Measurements from ENCODE around the gene TIFAB. TPM values are rescaled to one million over a fixed set of nuclear protein-coding genes. Genes with fewer than 3 reads are reported as not detected.

TIFAB gene
- total RNA-seq, 4 donors from 2014 or later, result not detected

DNA sequence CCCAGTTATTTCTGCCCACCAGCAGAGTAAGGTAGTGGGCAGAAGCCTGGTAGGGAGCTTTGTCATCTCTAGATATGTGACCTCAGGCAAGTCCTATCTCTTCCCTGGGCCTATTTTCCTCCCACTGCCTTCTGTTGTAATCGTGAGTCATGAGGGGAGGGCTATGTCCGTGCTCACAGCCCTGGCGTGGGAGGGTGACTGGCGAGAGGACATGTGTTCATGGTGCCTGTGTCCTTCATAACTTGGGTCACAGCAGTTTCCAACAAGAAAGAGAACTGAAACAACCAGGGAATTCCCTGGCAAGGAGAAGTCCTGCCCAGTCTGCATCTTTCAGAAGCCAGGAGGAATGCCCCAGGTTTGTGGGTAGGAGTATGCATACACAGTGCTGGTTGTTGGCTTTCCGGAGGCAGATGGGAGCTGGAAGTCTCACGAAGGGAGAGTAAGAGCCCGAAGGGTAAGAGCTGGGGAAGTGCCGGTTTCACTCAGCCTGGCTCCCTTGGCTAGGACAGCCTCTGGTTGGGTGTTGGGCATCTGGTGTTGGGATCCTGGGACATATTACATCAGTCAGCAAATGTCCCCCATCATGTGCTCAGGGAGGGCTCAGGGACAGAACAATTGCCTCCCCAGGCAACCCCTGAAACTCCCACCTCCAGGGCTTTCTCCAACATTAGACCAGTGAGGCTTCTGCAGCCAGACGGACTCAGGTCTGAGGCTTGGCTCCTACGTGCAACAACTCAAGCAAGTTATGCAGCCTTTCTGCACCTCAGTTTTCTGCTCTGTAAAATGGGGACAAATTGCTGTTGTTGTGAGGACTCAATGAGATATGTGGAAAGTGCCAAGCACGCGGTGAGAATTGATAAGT lies 4.3 kb upstream of the TIFAB start:
- no peak for TF ChIP-seq POLR2A (IDR thresholded peaks at IDR 0.05)
- TF ChIP-seq, protein P1, sequence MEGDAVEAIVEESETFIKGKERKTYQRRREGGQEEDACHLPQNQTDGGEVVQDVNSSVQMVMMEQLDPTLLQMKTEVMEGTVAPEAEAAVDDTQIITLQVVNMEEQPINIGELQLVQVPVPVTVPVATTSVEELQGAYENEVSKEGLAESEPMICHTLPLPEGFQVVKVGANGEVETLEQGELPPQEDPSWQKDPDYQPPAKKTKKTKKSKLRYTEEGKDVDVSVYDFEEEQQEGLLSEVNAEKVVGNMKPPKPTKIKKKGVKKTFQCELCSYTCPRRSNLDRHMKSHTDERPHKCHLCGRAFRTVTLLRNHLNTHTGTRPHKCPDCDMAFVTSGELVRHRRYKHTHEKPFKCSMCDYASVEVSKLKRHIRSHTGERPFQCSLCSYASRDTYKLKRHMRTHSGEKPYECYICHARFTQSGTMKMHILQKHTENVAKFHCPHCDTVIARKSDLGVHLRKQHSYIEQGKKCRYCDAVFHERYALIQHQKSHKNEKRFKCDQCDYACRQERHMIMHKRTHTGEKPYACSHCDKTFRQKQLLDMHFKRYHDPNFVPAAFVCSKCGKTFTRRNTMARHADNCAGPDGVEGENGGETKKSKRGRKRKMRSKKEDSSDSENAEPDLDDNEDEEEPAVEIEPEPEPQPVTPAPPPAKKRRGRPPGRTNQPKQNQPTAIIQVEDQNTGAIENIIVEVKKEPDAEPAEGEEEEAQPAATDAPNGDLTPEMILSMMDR (IDR thresholded peaks at IDR 0.05), result no peak
- Histone ChIP-seq H3K27ac (no peak overlapping the region), H3K27me3 (no peaks in the 10 kb centered on the region), H3K9me3 (no peaks in the 10 kb centered on the region), H3K4me1 (peaks cover 0 to 6% of the 10 kb centered on the region in 2 donors), H3K36me3 (no peaks in the 10 kb centered on the region), H3K4me3 (replicated peaks in 1 of 3) (no peak overlapping the region)
- 78 to 87% methylated on average over 12 of the region's 12 CpGs for WGBS, 2 donors
- intact Hi-C loops (cut with DNase I), result no loop called here
- peak in 1 of 2 donors; percentile 15 for DNase-seq

DNA sequence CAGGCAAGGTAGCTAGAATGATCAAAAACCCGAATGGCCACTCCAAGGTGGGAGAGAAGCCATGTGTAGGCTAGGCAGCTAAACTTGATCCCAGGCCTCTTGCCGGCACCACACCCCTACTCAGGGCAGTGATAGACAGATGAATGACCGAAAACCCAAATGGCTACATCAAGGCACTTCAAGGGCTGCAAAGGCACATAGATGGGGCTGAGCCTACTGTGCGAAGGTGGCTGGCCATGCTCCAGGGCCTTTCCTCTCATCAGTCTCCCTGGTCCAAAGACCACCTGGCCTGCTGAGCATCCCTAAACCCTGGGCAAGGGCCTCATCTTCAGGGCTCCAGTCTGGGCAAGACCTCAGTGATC lies 3.7 kb upstream of the TIFAB start:
- peaks cover 0 to 6% of the 10 kb centered on the region in 2 donors for H3K4me1 ChIP-seq
- no peak for DNase-seq
- TF ChIP-seq POLR2A (IDR thresholded peaks at IDR 0.05), result no peak
- TF ChIP-seq, protein P1 (IDR thresholded peaks at IDR 0.05), result no peak
- H3K36me3 ChIP-seq, result no peaks in the 10 kb centered on the region
- intact Hi-C loops (cut with DNase I), result no loop called here
- H3K4me3 ChIP-seq (replicated peaks in 1 of 3), result no peak overlapping the region
- WGBS, 2 donors, result 90 to 93% methylated on average over 4 of the region's 4 CpGs
- H3K9me3 ChIP-seq, result no peaks in the 10 kb centered on the region
- H3K27ac ChIP-seq, result no peak overlapping the region
- no peaks in the 10 kb centered on the region for H3K27me3 ChIP-seq

DNA sequence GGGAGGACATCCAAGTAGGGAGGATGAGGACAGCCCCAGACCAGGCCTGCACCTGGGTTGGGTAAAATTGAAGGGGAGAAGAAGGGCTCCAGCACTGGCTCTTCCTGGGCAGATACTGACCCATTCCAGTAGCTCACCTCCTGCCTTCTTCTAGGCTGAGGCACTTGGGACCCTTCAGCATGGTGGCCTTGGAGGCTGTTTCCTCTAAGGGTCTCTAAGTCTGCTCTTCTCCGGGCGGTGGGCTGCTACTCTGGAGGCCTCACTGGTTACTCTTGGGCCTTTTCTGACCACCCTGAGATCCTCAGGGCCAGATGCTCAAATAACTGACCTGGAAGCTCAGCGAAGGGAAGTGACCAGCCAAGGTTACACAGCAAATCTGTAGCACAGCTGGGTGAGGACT lies 2.8 kb upstream of the TIFAB start:
- Histone ChIP-seq H3K27me3 (no peaks in the 10 kb centered on the region), H3K36me3 (no peaks in the 10 kb centered on the region), H3K4me1 (peaks cover 0 to 6% of the 10 kb centered on the region in 2 donors), H3K9me3 (no peaks in the 10 kb centered on the region), H3K27ac (no peak overlapping the region), H3K4me3 (replicated peaks in 1 of 3) (no peak overlapping the region)
- whole genome bisulfite sequencing, 2 donors, result 92 to 100% methylated on average over 2 to 3 of the region's 3 CpGs
- no peak for DNase-seq
- no peak for TF ChIP-seq POLR2A (IDR thresholded peaks at IDR 0.05)
- TF ChIP-seq, protein P1 (IDR thresholded peaks at IDR 0.05), result no peak
- intact Hi-C loops (cut with DNase I), result no loop called here

GRCh38 chr5:135453613-135454012 lies 1.5 kb upstream of the TIFAB start:
- Histone ChIP-seq H3K27me3 (no peaks in the 10 kb centered on the region), H3K36me3 (no peaks in the 10 kb centered on the region), H3K9me3 (no peaks in the 10 kb centered on the region), H3K27ac (no peak overlapping the region), H3K4me3 (replicated peaks in 1 of 3) (no peak overlapping the region), H3K4me1 (peaks cover 0 to 1% of the 10 kb centered on the region in 2 donors)
- intact Hi-C loops (cut with DNase I), result no loop called here
- DNase-seq, result no peak
- TF ChIP-seq, protein P1 (IDR thresholded peaks at IDR 0.05), result no peak
- TF ChIP-seq POLR2A (IDR thresholded peaks at IDR 0.05), result no peak
- WGBS, 2 donors, result 86 to 91% methylated on average over 4 of the region's 4 CpGs

DNA sequence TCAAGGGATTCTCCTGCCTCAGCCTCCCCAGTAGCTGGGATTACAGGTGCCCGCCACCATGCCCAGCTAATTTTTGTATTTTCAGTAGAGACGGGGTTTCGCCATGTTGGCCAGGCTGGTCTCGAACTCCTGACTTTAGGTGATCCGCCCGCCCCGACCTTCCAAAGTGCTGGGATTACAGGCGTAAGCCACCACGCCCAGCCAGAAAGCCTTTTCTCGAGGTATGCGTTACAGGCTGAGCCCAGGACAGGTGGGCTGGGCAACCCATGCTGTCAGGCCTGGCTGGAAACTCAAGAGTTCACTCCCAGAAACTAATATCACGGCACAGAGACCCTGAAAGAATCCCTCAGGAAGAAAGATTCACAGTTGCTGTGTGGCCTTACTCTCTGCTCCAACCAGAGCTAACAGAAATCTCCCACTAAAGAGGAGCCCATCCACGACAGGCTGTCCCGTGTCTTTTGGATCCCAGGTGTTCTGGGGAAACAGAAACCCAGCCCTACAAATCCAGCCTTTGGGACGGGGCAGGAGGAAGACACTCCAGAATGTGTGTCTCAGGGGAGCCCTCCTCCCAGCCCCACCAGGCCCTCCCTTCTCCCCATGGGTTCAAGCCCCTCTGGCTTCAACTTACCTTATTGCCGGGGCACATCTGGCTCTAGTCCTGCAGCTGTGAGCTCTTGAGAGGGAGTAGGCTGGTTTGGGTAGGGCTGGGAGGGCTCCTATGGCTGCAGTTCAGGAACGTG lies 400 bp downstream of the TIFAB start:
- H3K36me3 ChIP-seq, result no peaks in the 10 kb centered on the region
- TF ChIP-seq, protein P1 (IDR thresholded peaks at IDR 0.05), result no peak
- TF ChIP-seq POLR2A (IDR thresholded peaks at IDR 0.05), result no peak
- intact Hi-C loops (cut with DNase I), result no loop called here
- no peak overlapping the region for H3K27ac ChIP-seq
- 69 to 76% methylated on average over 17 of the region's 17 CpGs for WGBS, 2 donors
- no peaks in the 10 kb centered on the region for H3K9me3 ChIP-seq
- H3K4me3 ChIP-seq (replicated peaks in 1 of 3), result no peak overlapping the region
- DNase-seq, result no peak
- no peaks in the 10 kb centered on the region for H3K4me1 ChIP-seq
- H3K27me3 ChIP-seq, result no peaks in the 10 kb centered on the region

All from thyroid gland (tissue), 4 donors.